HG02840 (cell line): ENCODE measurements around the gene NUP107.
A peak's percentile ranks its signal among the peaks of the same experiment; 100 is the strongest.
"Not testable (repeated sequence)": the region's sequence is repeated elsewhere in the genome, so short reads cannot be mapped to it uniquely, and the experiment has no call there.

ENCODE experiments used
- ATAC-seq: cut with Tn5 transposase; IDR thresholded peaks from one replicate; pipeline ENCODE4 v1.9.1; 2021; ENCODE audit warnings: mild to moderate bottlenecking, moderate library complexity, moderate number of reproducible peaks; ENCODE audit not compliant: unreplicated experiment, low FRiP score

NUP107 gene

GRCh38 chr12:68686595-68687521 is at the start of gene NUP107:
Gene NUP107 (plus strand): TSS chr12:68686978. CDS start chr12:68687066, 88 bp downstream.
- peak; percentile 98 for ATAC-seq

- ATAC-seq, result not testable (repeated sequence)
Measured at GRCh38 chr12:68637439-68637838, 49.3 kb upstream of the NUP107 start.

- ATAC-seq, result no peak
Measured at GRCh38 chr12:68638171-68638570, 48.6 kb upstream of the NUP107 start.

- ATAC-seq, result no peak
Measured at GRCh38 chr12:68638721-68639395, 47.9 kb upstream of the NUP107 start.

GRCh38 chr12:68639396-68639767 is 47.4 kb upstream of the NUP107 start:
- ATAC-seq, result no peak

GRCh38 chr12:68641138-68641537 is 45.6 kb upstream of the NUP107 start:
- peak; percentile 84 for ATAC-seq

- no peak for ATAC-seq
Measured at GRCh38 chr12:68646484-68646883, 40.3 kb upstream of the NUP107 start.

GRCh38 chr12:68647507-68647906 is 39.3 kb upstream of the NUP107 start:
- no peak for ATAC-seq

GRCh38 chr12:68648179-68648578 is 38.6 kb upstream of the NUP107 start:
- ATAC-seq, result no peak

- ATAC-seq, result no peak
Measured at GRCh38 chr12:68665016-68665569, 21.7 kb upstream of the NUP107 start.

GRCh38 chr12:68667291-68667690 is 19.5 kb upstream of the NUP107 start:
- ATAC-seq, result no peak

- ATAC-seq, result no peak
Measured at GRCh38 chr12:68667896-68668295, 18.9 kb upstream of the NUP107 start.

GRCh38 chr12:68671179-68671578 is 15.6 kb upstream of the NUP107 start:
- no peak for ATAC-seq

- ATAC-seq, result no peak
Measured at GRCh38 chr12:68673788-68674187, 13.0 kb upstream of the NUP107 start.

GRCh38 chr12:68674376-68674775 is 12.4 kb upstream of the NUP107 start:
- ATAC-seq, result no peak

- no peak for ATAC-seq
Measured at GRCh38 chr12:68675101-68675842, 11.5 kb upstream of the NUP107 start.

- not testable (repeated sequence) for ATAC-seq
Measured at GRCh38 chr12:68676854-68677253, 9.9 kb upstream of the NUP107 start.

- ATAC-seq, result no peak
Measured at GRCh38 chr12:68686262-68686594, 550 bp upstream of the NUP107 start.

GRCh38 chr12:68695454-68695853 is 8.7 kb downstream of the NUP107 start:
- ATAC-seq, result no peak

- no peak for ATAC-seq
Measured at GRCh38 chr12:68699486-68699885, 12.7 kb downstream of the NUP107 start.

- ATAC-seq, result no peak
Measured at GRCh38 chr12:68727776-68728175, 41.0 kb downstream of the NUP107 start.
